Activated CD8-positive, alpha-beta memory T cell treated with anti-CD3 and anti-CD28 coated beads, Interleukin-2, amount 50 U/mL, for 48 hours (primary cell): ENCODE measurements around the gene UGT1A9.
"Not testable (repeated sequence)": the region's sequence is repeated elsewhere in the genome, so short reads cannot be mapped to it uniquely, and the experiment has no call there.

Source experiments
- DNase-seq: peaks from one replicate; pipeline ENCODE4 v3.0.0-alpha.2; 2020

Gene UGT1A9

GRCh38 chr2:233713262-233713615 is 41.5 kb downstream of the UGT1A9 start:
- DNase-seq, result no peak

DNA sequence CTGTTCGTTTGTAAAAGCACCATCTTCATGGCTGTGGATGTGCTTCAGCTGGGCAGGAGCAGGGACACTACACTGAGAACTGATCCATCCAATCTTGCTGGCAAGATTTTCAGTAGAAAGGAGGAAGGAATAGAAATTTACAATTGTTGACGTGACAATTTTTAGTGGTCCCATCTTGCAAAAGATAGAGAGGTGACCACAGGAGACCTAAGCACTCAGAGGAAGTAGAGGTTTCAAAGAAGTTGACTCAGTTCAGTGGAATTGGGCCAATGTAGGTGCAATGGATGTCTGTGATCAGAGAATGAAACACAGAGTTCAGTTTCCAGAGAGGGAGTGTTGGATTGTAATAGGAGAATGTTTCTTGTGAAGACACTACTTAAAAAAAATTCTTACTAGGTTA is 42.4 kb downstream of the UGT1A9 start:
- no peak for DNase-seq

GRCh38 chr2:233718552-233718951 is 46.9 kb downstream of the UGT1A9 start, which contains the start of gene UGT1A4:
Gene UGT1A4 (plus strand): TSS chr2:233718736. CDS start chr2:233718821, 85 bp downstream.
- DNase-seq, result no peak

DNA sequence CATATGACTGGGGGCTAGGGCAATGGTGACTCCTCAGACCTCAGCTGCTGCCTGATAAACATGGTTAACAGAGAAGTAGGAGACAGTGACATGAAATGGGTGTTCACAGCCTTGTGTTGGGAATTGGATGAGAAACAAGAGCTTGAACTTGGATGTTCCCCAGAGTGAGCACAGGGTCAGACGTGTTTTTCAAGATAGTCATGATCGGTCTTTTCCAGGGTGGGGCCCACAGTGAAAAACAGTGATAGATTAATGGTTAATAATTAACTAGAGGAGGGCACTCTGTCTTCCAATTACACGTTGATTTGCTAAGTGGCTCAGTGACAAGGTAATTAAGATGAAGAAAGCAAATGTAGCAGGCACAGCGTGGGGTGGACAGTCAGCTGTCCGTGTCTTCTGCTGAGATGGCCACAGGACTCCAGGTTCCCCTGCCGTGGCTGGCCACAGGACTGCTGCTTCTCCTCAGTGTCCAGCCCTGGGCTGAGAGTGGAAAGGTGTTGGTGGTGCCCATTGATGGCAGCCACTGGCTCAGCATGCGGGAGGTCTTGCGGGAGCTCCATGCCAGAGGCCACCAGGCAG is 57.1 kb downstream of the UGT1A9 start, which contains the start of gene UGT1A3:
Gene UGT1A3 (plus strand): TSS at position 320 of the 579 bp plus-strand sequence. CDS start 85 bp downstream, at position 405.
- DNase-seq, result no peak

DNA sequence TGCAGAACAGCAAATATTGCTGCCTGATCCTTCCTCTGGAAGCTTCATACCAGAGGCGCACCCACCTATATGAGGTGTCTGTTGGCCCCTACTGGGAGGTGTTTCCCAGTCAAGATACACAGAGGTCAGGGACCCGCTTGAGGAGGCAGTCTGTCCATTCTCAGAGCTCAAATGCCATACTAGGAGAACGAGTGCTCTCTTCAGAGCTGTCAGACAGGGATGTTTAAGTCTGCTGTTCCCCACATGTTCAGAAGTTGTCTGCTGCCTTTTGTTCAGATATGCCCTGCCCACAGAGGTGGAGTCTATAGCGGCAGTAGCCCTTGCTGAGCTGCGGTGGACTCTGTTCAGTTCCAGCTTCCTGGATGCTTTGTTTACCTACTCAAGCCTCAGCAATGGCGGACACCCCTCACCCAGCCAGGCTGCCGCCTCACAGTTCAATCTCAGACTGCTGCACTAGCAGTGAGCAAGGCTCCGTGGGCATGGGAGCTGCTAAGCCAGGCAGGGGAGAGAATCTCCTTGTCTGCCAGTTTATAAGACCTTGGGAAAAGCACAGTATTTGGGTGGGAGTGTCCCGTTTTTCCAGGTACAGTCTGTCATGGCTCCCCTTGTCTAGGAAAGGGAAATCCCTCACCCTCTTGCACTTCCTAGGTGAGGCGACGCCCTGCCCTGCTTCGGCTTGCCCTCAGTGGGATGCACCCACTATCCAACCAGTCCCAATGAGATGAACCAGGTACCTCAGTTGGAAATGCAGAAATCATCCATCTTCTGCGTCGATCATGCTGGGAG is 65.4 kb downstream of the UGT1A9 start:
- DNase-seq, result not testable (repeated sequence)

- no peak for DNase-seq
These were observed 69.2 kb downstream of the UGT1A9 start for GRCh38 chr2:233740870-233741269.

DNA sequence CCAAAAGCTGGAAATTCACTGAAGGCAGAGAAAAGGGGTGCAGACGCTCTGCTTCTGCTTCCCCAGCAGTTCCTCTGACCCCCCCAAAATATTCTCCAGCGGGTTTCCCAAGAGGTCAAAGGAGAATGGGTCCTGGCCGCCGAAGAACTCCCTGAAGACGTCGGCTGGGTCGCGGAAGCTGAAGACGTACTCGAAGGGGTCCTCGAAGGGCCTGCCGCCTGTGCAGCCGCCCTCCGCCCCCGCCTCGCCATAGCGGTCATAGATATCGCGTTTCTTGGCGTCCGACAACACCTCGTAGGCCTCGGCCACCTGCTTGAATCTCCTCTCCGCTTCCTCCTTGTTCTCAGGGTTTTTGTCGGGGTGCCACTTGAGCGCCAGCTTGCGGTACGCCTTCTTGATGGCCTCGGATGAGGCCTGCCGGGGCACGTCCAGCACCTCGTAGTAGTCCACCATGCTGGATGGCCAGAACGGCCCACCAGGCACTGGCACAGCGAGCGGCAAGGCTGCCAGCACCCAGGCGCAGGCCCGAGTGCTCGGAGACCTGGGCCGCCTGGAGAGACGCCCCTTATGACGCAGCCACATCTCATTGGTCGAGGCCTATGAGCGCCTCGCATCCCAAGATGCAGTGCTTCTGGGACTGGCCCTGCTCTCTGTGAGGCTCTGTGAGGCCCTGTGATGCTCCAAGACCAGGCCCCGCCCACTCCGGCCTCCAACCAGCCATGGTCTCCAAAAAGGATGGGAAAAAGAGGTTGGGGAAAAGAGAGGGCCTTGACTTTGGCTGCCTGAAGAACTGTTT is 72.0 kb downstream of the UGT1A9 start:
- no peak for DNase-seq

DNA sequence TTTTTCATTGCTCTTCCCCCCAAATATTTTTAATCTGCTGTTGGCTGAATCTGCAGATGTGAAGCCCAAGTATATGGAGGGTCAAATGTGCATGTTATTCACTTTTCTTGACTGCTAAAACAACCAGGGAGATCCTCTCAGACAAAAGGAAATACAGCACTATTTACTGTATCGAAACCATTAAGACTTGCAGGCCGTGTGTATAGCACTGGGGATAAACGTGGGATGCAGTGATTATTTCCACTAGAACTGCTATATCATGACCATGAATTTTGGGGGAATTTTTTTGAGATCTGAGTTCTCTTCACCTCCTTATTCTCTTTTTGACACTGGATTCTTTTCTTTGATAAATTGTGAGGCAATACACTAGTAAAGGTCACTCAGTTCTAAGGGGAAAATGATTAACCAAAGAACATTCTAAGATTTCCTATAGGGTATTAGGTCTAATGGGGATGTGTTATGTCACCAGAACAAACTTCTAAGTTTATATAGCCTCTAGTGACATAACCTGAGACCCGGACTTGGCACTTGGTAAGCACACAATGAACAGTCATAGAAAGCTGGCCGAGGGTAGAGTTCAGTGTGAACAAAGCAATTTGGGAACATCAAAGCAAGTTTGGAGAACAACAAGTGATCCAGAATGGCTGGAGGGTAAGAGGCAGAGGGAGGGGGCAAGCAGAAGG is 73.5 kb downstream of the UGT1A9 start:
- DNase-seq, result no peak

DNA sequence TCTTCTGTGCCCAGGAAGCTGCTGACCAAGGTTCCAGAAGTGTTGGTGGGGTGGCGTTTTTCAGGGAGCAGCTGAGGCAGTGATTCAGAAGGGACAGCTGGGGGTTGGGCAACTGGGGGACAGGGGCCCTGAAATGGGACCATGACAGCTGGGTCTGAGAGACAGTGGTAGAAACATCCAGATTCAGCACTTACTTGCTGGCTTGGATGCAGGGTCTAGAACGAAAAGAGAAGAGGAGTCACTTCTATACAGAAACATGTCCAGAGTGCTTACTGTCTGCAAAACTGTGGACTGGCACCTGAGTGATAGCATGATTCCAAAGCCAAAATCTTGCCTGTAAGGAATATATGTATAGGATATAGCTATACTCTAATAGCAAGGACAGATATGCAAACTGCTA is 74.1 kb downstream of the UGT1A9 start:
- not testable (repeated sequence) for DNase-seq

GRCh38 chr2:233746475-233747282 is 75.0 kb downstream of the UGT1A9 start:
- DNase-seq, result no peak

DNA sequence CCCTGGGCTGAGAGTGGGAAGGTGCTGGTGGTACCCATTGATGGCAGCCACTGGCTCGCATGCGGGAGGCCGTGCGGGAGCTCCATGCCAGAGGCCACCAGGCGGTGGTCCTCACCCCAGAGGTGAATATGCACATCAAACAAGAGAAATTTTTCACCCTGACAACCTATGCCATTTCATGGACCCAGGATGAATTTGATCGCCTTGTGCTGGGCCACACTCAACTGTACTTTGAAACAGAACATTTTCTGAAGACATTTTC is 75.5 kb downstream of the UGT1A9 start:
- DNase-seq, result no peak

GRCh38 chr2:233750689-233751088 is 79.0 kb downstream of the UGT1A9 start:
- not testable (repeated sequence) for DNase-seq

DNA sequence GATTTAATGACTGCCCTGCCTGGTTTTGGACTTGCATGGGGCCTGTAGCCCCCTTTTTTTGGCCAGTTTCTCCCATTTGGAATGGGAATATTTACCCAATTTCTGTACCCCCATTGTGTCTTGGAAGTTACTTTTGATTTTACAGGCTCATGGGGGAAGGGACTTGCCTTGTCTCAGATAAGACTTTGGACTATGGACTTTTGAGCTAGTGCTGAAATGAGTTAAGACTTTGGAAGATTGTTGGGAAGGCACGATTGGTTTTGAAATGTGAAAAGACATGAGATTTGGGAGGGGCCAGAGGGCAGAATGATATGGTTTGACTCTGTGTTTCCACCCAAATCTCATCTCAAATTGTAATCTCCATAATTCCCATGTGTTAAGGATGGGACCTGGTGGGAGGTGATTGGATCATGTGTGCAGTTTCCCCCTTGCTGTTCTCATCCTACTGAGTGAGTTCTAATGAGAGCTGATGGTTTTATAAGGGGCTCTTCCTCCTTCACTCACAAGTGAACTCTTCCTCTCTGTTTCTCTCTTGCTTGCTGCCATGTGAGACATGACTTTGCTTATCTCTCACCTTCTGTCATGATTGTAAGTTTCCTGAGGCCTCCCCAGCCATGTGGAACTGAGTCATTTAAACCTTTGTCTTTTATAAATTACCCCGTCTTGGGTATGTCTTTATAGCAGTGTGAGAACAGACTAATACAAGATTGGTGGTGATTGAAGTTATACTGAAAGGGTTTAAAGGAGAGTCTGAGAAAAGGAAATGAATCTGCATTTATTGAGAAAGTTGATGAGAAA is 79.7 kb downstream of the UGT1A9 start:
- DNase-seq, result not testable (repeated sequence)

DNA sequence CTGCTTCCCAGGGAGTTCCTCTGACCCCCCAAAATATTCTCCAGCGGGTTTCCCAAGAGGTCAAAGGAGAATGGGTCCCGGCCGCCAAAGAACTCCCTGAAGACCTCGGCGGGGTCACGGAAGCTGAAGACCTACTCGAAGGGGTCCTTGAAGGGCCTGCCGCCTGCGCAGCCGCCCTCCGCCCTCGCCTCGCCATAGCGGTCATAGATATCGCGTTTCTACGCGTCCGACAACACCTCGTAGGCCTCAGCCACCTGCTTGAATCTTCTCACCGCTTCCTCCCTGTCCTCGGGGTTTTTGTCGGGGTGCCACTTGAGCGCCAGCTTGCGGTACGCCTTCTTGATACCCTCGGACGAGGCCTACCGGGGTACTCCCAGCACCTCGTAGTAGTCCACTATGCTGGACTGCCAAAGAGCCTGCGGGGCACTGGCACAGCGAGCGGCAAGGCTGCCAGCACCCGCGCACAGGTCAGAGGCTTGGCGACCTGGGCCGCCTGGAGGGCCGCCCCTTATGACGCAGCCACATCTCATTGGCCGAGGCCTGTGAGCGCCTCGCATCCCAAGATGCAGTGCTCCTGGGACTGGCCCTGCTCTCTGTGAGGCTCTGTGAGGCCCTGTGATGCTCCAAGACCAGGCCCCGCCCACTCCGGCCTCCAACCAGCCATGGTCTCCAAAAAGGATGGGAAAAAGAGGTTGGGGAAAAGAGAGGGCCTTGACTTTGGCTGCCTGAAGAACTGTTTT is 83.3 kb downstream of the UGT1A9 start:
- DNase-seq, result no peak

DNA sequence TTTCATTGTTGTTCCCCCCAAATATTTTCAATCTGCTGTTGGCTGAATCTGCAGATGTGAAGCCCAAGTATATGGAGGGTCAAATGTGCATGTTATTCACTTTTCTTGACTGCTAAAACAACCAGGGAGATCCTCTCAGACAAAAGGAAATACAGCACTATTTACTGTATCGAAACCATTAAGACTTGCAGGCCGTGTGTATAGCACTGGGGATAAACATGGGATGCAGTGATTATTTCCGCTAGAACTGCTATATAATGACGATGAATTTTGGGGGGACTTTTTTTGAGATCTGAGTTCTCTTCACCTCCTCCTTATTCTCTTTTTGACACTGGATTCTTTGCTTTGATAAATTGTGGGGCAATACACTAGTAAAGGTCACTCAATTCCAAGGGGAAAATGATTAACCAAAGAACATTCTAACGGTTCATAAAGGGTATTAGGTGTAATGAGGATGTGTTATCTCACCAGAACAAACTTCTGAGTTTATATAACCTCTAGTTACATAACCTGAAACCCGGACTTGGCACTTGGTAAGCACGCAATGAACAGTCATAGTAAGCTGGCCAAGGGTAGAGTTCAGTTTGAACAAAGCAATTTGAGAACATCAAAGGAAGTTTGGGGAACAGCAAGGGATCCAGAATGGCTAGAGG is 84.9 kb downstream of the UGT1A9 start:
- no peak for DNase-seq

GRCh38 chr2:233758141-233758540 is 86.4 kb downstream of the UGT1A9 start:
- DNase-seq, result no peak

DNA sequence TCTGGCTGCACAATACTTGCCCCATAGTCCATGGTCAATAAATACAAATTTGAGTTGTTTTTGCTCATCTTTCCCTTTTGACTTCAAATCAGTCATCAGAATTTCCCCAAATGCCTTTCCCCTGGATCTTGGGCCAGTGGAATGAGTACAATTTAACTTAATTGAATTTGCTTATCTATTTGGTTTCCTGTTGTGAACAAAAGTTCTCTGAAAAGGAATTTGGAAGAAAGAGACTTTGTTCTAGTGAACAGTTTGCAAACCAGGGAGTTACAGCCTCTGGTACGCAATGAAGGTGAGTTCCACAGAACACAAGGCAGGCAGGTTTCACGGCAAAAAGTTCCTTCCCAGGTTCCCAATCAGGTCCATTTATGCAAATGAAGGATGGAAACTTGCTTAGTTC is 87.2 kb downstream of the UGT1A9 start:
- DNase-seq, result no peak

- no peak for DNase-seq
These were observed 88.3 kb downstream of the UGT1A9 start, which contains the start of gene UGT1A1 for GRCh38 chr2:233760043-233760442. Gene UGT1A1 (plus strand): TSS chr2:233760270. CDS start chr2:233760288, 18 bp downstream.

GRCh38 chr2:233761040-233761769 is 89.5 kb downstream of the UGT1A9 start:
- no peak for DNase-seq
